Activated T-cell treated with anti-CD3 and anti-CD28 coated beads for 1 hour (primary cell): ENCODE data around the gene TFPI.
"Not testable (repeated sequence)": the region's sequence is repeated elsewhere in the genome, so short reads cannot be mapped to it uniquely, and the experiment has no call there.

Experiments
- DNase-seq: peaks from one replicate; pipeline ENCODE4 v3.0.0-alpha.2; 2020; ENCODE audit warnings: low read depth

The TFPI gene

DNA sequence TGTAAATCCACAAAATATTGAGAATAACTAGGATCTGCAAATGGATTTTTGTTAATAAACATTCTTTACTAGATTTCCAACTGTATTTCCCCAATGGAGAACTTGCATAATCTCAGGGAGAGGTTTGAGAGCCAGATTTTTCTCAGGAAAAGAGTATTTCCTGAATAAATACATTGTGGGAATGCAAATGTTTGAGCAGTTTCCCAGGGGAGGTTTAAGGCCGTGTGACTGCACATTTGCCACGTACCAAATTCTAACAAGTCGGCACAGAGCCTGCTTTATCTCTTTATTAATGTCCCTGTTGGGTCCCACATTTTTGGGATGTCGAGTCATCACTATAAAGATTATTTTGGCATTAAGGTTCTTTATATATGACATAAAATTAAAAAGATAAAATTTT, 27.0 kb downstream of the TFPI start:
- DNase-seq: no peak

DNA sequence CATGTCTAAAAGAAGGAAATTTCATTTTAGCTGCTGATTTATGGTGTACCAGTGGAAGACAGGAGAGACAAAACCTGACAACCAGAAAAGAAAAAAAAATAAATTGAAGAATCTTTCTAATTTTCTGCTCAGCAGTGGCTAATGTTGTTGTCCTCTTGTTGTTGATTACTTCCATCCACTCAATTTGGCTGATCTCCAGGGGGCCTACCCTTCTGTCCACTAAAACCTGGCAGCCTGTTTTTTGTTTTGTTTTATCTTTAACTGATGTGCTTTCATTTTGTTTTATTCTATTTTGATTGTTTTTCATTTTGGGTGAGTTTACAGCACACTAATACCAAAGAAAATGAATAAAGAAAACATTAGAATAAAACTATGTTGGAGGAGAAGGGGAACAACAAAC, 27.4 kb downstream of the TFPI start:
- no peak for DNase-seq

DNA sequence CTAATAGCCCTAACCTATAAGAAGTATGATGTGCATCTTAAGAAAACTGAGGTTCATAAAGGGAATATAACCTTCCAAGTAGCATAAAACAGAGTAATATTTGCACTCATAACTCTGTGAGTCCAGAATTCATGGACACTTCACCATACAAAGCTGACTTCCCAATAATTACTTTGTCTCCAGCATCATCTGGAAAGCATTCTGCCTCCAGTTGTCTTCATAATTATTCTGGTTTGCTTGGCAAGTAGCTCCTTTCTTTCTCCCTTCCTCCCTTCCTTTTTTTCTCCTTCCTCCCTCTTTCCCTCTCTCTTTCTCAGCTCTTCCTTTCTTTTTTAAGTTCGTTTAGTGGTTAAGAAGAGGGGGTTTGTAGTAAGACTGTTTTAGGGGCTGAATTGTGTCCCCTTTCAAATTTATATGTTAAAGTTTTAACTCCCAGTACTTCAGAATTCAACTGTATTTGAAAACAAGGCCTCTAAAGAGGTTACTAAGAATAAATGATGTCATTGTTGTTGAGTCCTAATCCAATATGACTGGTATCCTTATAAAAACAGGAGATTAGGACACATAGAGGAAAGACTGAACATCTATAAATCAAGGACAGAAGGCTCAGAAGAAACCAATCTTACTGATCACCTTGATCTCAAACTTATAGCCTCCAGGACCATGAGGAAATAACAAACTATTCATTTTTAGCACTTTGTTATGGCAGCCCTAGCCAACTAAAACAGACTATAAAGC, 28.9 kb downstream of the TFPI start:
- DNase-seq: no peak

DNA sequence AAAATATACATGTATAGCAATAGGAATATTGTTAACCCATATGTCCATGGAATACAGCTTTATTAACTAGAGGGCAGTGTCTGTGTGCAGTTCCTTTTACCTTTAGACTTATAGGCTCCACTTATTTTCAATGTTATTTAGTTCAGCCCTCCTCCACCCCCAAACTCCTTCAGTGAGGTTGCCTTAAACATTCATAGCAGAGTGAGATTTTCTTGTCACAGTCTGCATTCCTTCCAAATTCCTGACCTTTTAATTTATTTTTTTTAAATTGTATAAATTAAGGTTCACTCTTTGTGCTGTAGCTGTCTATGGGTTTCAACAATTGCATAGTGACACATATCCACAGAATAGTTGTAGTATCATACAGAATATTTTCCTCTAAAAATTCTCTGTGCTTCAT, 30.9 kb downstream of the TFPI start:
- no peak for DNase-seq

DNA sequence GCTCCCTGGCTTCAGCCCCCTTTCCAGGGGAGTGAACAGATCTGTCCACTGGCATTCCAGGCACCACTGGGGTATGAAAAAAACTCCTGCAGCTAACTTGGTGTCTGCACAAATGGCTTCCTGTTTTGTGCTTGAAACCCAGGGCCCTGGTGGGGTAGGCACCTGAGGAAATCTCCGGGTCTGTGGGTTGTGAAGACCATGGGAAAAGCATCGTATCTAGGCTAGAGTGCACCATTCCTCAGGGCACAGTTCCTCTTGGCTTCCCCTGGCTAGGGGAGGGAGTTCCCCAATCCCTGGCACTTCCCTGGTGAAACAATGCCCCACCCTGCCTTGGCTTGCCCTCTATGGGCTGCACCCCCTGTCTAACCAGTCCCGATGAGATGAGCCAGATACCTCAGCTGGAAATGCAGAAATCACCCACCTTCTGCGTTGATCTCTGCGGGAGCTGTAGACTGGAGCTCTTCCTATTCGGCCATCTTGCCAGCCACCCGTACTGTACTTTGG, 34.1 kb downstream of the TFPI start:
- DNase-seq: no peak

DNA sequence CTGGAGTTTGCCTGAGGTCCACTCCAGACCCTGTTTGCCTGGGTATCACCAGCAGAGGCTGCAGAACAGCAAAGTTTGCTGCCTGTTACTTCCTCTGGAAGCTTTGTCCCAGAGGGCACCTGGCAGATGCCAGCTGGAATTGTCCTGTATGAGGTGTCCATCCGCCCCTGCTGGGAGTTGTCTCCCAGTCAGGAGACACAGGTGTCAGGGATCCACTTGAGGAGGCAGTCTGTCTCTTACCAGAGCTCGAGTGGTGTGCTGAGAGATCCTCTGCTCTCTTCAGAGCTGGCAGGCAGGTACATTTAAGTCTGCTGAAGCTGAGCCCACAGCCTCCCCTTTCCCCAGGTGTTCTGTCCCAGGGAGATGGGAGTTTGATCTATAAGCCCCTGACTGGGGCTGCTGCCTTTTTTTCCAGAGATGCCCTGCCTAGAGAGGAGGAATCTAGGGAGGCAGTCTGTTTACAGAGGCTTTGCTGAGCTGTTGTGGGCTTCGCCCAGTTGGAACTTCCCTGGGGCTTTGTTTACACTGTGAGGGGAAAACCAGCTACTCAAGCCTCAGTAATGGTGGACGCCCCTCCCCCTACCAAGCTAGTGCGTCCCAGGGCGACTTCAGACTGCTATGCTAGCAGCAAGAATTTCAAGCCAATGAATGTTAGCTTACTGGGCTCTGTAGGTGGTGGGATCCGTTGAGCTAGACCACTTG, 34.7 kb downstream of the TFPI start:
- DNase-seq: no peak

DNA sequence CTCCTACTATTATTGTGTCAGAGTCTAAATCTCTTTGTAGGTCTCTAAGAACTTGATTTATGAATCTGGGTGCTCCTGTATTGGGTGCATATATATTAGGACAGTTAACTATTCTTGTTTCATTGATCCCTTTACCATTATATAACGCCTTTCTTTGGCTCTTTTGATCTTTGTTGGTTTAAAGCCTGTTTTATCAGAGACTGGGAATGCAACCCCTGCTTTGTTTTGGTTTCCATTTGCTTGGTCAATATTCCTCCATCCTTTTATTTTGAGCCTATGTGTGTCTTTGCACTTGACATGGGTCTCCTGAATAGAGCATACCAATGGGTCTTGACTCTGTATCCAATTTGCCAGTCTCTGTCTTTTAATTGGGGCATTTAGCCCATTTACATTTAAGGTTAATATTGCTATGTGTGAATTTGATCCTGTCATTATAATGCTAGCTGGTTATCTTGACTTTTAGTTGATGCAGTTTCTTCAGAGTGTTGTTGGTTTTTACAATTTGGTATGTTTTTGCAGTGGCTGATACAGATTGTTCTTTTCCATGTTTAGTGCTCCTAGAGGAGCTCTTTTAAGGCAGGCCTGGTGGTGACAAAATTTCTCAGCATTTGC, 36.4 kb downstream of the TFPI start:
- DNase-seq: not testable (repeated sequence)

DNA sequence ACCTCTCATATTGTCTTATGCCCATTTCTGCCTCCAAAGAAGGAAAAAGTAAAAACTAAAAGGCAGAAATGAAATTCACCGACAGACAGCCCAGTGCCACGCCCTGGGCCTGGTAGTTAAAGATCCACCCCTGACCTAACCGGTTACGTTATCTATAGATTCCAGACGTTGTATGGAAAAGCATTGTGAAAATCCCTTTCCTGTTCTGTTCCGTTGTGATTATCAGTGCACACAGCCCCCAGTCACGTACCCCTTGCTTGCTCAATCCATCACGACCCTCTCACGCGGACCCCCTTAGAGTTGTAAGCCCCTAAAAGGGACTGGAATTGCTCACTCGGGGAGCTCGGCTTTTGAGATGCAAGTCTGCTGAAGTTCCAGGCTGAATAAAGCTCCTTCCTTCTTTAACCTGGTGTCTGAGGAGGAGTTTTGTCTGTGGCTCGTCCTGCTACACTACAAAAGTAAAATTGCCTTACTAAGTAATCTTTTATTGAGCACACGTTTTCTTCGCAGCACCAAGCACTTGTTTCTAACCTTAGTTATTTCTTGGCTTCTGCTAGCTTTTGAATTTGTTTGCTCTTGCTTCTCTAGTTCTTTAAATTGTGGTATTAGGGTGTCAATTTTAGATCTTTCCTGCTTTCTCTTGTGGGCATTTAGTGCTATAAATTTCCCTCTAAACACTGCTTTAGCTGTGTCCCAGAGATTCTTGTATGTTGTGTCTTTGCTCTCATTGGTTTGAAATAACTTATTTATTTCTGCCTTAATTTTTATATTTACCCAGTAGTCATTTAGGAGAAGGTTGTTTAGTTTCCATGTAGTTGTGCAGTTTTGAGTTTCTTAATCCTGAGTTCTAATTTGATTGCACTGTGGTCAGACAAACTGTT, 37.4 kb downstream of the TFPI start:
- DNase-seq: not testable (repeated sequence)

DNA sequence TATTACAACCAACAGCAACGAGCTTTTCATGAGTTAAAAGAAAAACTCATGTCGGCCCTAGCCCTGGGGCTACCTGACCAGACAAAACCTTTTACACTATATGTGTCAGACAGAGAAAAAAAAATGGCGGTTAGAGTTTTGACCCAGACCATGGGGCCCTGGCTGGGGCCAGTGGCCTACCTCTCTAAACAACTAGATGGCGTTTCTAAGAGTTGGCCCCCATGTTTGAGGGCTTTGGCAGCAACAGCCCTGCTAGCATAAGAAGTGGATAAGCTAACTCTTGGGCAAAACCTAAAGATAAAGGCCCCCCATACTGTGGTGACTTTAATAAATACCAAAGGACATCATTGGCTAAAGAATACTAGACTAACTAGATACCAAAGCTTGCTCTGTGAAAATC, 39.3 kb downstream of the TFPI start:
- no peak for DNase-seq

DNA sequence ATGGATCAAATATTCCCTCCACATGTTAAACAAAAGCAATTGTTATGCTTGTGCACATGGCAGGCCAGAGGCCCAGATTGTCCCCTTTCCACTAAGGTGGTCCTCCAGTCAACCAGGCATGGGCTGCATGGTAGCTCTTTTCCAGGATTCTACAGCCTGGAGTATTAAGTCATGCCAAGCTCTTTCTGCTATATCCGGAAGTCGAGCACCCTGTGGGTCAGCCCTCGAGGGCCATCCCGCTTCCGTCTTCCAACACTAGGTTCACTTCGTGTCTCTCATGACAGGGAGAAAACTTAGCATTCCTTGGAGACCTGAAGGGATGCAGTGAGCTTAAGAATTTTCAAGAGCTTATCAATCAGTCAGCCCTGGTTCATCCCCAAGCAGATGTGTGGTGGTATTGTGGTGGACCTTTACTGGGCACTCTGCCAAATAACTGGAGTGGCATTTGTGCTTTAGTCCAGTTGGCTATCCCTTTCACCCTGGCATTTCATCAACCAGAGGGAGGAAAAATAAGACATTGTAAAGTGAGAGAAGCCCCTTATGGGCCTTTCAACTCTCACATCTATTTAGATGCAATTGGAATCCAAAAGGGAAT, 39.9 kb downstream of the TFPI start:
- DNase-seq: not testable (repeated sequence)

DNA sequence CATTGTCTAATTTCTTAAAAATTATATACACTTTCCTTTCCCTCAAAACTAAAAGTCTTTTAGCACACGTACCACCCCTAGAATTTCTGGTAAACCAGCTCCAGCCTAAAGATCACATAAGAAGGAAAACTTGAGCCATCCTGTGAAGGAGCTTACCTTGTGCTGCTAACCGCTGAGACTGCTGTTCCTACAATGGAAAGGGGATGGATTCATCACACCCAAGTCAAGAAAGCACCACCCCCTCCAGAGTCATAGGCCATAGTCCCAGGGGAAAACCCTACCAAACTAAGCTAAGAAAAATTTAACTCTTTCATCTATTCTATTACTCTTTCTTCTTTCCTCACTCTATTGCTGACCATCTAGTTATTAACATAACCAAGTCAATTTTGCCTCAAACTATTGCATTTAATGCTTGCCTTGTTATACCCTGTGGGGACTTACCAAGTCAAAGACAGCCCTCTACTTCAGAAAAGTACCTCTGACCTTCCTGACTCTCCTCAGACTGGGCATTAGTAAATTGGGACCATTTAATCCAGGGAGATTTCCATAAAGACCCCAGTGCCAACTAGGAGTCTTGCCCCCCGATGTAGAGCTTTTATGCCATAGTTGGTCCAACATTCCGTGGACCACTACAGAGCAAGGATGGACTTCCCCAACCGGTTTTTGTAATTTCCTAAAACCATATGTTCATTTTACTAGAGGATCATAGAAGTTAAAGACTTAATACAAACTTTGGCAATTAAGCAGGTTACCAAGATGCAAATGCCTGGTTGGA, 40.6 kb downstream of the TFPI start:
- not testable (repeated sequence) for DNase-seq

DNA sequence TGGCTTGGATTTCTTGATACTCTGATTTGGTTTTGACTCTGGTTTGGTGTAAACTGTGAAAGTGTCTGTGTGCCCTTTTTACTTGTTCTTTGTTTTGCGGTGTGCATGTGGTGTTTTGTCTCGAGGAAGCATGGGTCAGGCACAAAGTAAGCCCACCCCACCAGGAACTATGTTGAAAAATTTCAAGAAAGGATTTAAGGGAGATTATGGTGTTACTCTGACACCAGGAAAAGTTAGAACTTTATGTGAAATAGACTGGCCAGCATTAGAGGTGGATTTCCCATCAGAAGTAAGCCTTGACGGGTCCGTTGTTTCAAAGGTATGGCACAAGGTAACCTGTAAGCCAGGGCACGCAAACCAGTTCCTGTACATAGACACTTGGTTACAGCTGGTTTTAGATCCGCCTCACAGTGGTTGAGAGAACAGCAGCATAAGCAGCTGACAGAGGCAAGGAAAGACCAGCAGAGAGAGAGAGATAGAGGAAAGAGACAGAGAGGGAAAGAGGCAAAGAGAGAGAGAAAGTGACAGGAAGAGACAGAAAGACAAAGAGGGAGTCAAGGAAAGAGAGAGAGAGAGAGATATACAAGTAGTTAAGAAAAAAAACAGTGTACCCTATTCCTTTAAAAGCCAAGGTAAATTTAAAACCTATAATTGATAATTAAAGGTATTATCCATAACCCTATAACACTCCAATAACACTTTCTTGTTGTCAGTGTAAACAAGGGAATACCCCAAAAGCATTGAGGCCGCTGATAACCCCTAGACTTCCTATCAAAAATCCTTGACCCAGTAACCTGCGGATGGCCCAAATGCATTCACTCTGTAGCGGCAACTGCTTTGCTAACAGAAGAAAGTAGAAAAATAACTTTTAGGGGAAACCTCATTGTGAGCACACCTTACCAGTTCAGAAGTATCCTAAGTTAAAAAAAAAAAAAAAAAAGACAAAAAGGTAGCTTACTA, 42.6 kb downstream of the TFPI start:
- DNase-seq: no peak

DNA sequence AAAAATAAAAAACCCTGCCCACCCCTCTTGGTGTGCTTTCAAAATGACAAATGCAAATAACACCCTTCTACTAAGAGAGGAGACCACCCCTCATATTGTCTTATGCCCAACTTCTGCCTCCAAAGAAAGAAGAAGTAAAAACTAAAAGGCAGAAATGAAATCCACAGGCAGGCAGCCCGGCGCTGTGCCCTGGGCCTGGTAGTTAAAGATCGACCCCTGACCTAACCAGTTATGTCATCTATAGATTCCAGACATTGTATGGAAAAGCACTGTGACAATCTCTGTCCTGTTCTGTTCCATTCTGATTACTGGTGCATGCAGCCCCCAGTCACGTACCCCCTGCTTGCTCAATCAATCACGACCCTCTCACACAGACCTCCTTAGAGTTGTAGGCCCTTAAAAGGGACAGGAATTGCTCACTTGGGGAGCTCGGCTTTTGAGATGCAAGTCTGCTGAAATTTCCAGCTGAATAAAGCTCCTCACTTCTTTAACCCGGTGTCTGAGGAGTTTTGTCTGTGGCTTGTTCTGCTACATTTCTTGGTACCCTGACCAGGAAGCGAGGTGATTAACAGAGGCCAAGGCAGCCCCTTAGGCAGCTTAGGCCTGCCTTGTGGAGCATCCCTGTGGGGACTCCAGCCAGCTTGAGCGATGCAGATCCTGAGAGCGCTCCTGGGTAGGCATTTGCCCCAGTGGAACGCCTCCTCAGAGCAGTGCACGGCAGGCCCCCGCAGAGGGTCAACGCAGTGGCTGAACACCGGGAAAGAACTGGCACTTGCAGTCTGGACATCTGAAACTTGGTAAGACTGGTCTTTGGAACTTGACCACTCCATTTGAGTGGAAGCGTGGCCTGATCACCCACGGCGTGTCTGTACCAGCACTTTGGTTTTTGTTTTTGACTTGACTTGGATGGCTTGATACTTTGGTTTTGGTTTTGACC, 43.5 kb downstream of the TFPI start:
- DNase-seq: not testable (repeated sequence)

DNA sequence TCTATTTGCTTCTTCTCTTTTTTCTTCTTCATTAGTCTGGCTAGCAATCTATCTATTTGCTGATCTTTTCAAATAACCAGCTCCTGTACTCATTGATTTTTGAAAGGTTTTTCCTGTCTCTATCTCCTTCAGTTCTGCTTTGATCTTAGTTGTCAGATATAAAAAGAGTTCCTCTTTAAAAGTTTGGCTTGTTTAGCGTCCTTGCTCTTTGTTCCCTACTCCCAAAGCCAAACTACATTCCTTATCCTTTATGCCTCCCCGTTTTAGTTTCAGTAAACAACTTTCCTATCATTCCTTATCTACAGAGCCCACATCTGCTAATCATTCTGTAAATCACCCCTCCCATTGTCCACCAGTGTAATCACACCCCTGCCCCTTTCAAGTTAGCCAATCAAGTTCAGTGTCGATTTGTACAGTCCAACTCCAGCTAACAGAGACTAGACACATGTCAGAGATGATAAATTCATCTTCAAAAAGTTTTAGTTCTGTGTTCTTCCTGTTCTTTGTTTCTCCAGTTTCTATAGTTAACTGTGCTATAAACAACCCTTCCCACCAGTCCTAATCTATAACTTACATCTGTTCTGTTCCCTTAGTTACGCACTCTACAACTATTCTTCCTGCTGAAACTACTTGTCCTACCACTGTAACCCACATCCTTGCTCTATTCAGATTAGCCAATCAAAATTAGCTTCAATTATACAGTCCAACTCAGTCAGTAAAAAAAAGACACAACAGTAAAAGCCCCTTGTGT, 44.4 kb downstream of the TFPI start:
- no peak for DNase-seq

DNA sequence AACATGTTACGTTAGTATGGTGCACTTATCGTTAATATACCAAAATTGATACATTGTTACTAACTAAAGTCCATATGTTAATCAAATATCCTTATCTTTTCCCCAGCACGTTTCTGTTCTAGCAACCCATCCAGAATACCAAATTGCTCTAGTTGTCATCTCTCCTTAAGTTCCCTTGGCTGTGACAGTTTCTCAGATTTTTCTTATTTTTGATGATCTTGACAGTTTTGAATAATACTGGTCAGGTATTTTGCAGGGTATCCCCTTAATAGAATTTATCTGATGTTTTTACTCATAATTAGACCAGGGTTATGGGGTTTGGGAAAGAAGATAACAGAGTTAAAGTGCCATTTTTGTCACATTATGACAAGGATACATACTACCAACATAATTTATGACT, 47.8 kb downstream of the TFPI start:
- no peak for DNase-seq

DNA sequence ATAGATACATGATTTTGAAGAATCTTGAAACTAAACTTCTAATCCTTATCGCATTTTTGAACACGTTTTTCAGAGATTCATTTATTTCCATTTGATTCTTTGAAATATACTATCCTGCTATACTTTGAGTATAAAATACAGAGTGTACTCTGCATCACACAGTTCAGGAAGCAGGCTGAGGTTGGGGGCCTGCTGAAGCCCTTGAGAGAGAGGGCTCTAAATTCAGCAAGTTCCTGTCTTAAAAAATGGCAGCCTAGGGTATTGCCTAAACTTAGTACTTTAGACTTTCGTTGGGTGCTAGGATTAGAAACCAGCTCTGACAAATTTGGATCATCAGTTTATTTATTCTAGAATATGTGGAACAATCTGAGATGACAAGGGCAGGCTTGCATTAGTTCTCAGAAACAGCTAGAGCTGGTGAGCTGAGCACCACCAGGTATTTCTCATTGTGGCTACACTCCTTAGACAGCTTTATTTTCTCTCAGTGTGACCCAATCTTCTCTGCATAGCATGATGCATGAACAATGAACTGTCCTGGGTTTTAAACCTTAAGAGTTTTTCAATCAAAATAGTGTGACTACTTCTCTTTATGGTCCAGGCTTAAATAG, 49.1 kb downstream of the TFPI start:
- DNase-seq: no peak

DNA sequence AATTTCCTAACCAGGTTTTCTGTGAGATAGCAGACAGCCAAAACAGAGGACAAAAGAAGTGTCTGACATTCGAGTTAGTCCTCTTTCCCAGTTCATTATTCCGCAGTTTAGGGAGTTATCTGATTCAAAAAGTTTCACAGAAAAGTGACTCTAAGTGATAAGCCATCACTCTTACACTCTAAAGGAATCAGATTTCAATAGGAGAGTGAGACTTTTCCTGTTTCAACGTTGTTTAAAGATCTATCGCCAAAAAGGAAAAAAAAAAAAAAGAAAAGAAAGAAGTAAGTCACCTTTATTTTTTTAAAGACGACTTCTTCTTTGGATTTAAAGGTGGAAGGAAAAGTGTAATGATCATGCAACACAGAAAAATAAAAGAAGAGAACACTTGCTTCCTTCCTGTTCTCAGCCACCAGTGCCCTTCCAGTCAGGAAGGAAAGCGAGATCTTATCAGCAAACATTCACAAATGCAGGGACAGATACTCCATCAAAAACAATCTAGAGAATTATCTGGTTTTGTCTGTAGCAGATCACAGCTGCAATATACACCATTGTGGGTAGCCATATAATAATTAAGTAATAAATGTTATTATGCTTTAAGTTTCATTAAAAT, 49.8 kb downstream of the TFPI start:
- DNase-seq: no peak
